Memory B cell (primary cell): ENCODE measurements around the gene CD52.
A peak's percentile ranks its signal among the peaks of the same experiment; 100 is the strongest.

Experiments used
- ATAC-seq: fragments of 150-1000 bp; cut with Tn5 transposase; 2 replicates; pipeline ENCODE4 v1.10.0; 2021; ENCODE audit warnings: low read depth, mild to moderate bottlenecking, moderate library complexity
- DNase-seq, 2 donors: peaks; one replicate each; pipeline ENCODE4 v3.0.0; 2022; ENCODE audit warnings: low spot score in 2 of 2
- H3K27ac Mint-ChIP-seq: one replicate; pipeline ENCODE4 v1.8.0; 2022; ENCODE audit warnings: mild to moderate bottlenecking, moderate library complexity, mixed read lengths
- H3K27me3 Mint-ChIP-seq: one replicate; pipeline ENCODE4 v1.8.0; 2022; ENCODE audit warnings: mixed read lengths
- H3K36me3 Mint-ChIP-seq: one replicate; pipeline ENCODE4 v1.8.0; 2022; ENCODE audit warnings: mild to moderate bottlenecking, mixed read lengths
- H3K4me1 Mint-ChIP-seq: one replicate; pipeline ENCODE4 v1.8.0; 2022; ENCODE audit warnings: mixed read lengths
- H3K4me3 Mint-ChIP-seq: one replicate; pipeline ENCODE4 v1.8.0; 2022; ENCODE audit warnings: mild to moderate bottlenecking, moderate library complexity, mixed read lengths
- H3K9me3 Mint-ChIP-seq: one replicate; pipeline ENCODE4 v1.8.0; 2022; ENCODE audit warnings: mixed read lengths

The CD52 gene, protein sequence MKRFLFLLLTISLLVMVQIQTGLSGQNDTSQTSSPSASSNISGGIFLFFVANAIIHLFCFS

GRCh38 chr1:26317612-26318337, at the start of gene CD52:
TSS of gene CD52 (plus strand) at chr1:26317958. CDS start at chr1:26318018, 60 bp downstream.
- peaks cover 57% of the 10 kb centered on the region for H3K4me1 Mint-ChIP-seq
- H3K27ac Mint-ChIP-seq = peak within 1 kb of the TSS; percentile 81

DNA sequence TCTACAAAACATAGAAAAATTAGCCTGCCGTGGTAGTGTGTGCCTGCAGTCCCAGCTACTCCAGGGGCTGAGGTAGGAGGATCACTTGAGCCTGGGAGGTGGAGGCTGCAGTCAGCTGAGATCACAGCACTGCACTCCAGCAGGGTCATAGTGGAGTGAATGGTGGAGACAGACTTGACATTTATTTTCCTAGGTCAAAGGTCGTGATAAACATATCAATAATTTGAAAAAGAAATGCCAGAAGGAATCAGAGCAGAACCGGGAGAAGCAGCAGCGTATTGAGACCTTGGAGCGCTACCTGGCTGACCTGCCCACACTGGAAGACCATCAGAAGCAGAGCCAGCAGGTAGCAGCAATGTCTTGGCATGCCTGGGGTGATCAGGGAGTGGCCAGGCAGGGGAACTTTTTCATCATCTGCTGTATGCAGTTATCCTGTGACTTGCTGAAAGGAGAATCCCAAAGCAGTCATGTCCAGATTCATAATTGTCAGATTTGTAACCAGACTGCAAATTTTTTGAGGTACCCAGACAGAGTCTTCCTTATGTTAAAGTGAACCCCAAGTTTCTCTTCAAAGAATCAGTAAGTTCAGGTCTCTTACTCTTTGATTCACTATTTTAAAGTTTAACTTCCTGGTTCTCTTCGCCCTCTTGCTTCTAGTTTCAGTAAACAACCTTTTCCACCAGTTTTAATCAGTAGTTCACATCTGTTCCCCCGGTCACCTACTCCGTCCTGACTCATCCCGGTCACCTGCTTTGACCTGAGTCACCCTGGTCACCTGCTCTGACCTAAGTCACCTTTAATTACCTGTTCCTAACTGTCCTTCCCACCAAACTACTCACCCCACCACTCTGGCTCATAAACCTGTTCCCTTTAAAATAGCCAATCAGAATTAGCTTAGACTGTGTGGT, 49.2 kb upstream of the CD52 start:
- H3K27ac Mint-ChIP-seq = no peak overlapping the region

More at GRCh38 chr1:26317612-26318337, at the start of gene CD52:
- peak within 1 kb of the TSS; percentile 96 for H3K4me3 Mint-ChIP-seq
- no peaks in the 10 kb centered on the region for H3K27me3 Mint-ChIP-seq
- ATAC-seq (peak; percentile 66), DNase-seq (peak; percentile 30 to 60)
- H3K36me3 Mint-ChIP-seq = peaks cover 25% of the 10 kb centered on the region
- H3K9me3 Mint-ChIP-seq = peaks cover 3% of the 10 kb centered on the region

GRCh38 chr1:26269198-26269550, 48.6 kb upstream of the CD52 start:
- H3K27me3 Mint-ChIP-seq = no peaks in the 10 kb centered on the region

More for the DNA sequence above, 49.2 kb upstream of the CD52 start:
- DNase-seq (no peak), ATAC-seq (no peak)
- peaks cover 37% of the 10 kb centered on the region for H3K36me3 Mint-ChIP-seq
- H3K9me3 Mint-ChIP-seq = peaks cover 6% of the 10 kb centered on the region
- no peak overlapping the region for H3K4me3 Mint-ChIP-seq
- no peaks in the 10 kb centered on the region for H3K27me3 Mint-ChIP-seq
- H3K4me1 Mint-ChIP-seq = no peaks in the 10 kb centered on the region

GRCh38 chr1:26274801-26275425, 42.8 kb upstream of the CD52 start:
- H3K27ac Mint-ChIP-seq = peak overlapping the region; percentile 2
- no peaks in the 10 kb centered on the region for H3K27me3 Mint-ChIP-seq
- H3K9me3 Mint-ChIP-seq = no peaks in the 10 kb centered on the region
- no peak for DNase-seq
- peaks cover 31% of the 10 kb centered on the region for H3K4me1 Mint-ChIP-seq
- ATAC-seq = no peak
- H3K4me3 Mint-ChIP-seq = no peak overlapping the region
- H3K36me3 Mint-ChIP-seq = peaks cover 16% of the 10 kb centered on the region

More at GRCh38 chr1:26269198-26269550, 48.6 kb upstream of the CD52 start:
- Mint-ChIP-seq H3K9me3 (peaks cover 6% of the 10 kb centered on the region), H3K4me1 (peaks cover under 1% of the 10 kb centered on the region), H3K27ac (no peak overlapping the region), H3K4me3 (no peak overlapping the region), H3K36me3 (peaks cover 32% of the 10 kb centered on the region)
- ATAC-seq = no peak
- no peak for DNase-seq

GRCh38 chr1:26275580-26276431, 42.0 kb upstream of the CD52 start:
- ATAC-seq (peak; percentile 61), DNase-seq (peak; percentile 78 to 83)
- H3K27me3 Mint-ChIP-seq = no peaks in the 10 kb centered on the region
- no peaks in the 10 kb centered on the region for H3K9me3 Mint-ChIP-seq
- peak overlapping the region; percentile 64 for H3K4me3 Mint-ChIP-seq
- H3K4me1 Mint-ChIP-seq = peaks cover 37% of the 10 kb centered on the region
- peaks cover 11% of the 10 kb centered on the region for H3K36me3 Mint-ChIP-seq
- peak overlapping the region; percentile 72 for H3K27ac Mint-ChIP-seq

- ATAC-seq = no peak
- Mint-ChIP-seq H3K4me3 (no peak overlapping the region), H3K36me3 (peaks cover 13% of the 10 kb centered on the region), H3K27ac (peak overlapping the region; percentile 81), H3K27me3 (no peaks in the 10 kb centered on the region), H3K4me1 (peaks cover 42% of the 10 kb centered on the region), H3K9me3 (no peaks in the 10 kb centered on the region)
- DNase-seq = no peak
These were observed 41.3 kb upstream of the CD52 start for GRCh38 chr1:26276432-26276838.

- Mint-ChIP-seq H3K4me1 (peaks cover 47% of the 10 kb centered on the region), H3K27me3 (no peaks in the 10 kb centered on the region), H3K4me3 (no peak overlapping the region), H3K36me3 (peaks cover 12% of the 10 kb centered on the region), H3K27ac (peak overlapping the region; percentile 81), H3K9me3 (no peaks in the 10 kb centered on the region)
- DNase-seq = no peak
- no peak for ATAC-seq
These were observed 40.5 kb upstream of the CD52 start for GRCh38 chr1:26277261-26277661.

GRCh38 chr1:26277719-26278118, 40.0 kb upstream of the CD52 start:
- H3K36me3 Mint-ChIP-seq = peaks cover 11% of the 10 kb centered on the region
- peaks cover 51% of the 10 kb centered on the region for H3K4me1 Mint-ChIP-seq
- DNase-seq (no peak), ATAC-seq (no peak)
- no peak overlapping the region for H3K4me3 Mint-ChIP-seq
- H3K9me3 Mint-ChIP-seq = no peaks in the 10 kb centered on the region
- no peaks in the 10 kb centered on the region for H3K27me3 Mint-ChIP-seq
- no peak overlapping the region for H3K27ac Mint-ChIP-seq

DNA sequence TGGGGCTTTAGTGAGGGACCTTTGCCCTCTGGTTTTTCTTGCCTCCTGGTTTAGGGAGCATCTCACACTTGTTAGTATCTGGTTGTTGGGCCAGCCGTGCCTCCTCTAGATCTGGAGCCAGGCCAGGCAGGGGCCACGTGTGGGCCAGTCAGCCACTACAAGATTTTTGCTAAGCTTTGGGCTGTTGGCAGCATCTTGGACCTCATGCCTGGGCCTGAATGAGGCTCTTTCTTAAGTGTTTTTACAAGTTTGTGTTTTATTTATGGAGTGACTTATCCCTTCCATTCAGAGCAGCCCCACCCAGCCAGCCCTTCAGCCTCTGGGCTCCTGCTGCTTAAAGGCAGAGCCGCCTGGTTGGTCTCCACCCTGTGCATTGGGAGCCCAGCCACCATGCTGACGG, 39.5 kb upstream of the CD52 start:
- DNase-seq (no peak), ATAC-seq (no peak)
- Mint-ChIP-seq H3K36me3 (peaks cover 10% of the 10 kb centered on the region), H3K9me3 (no peaks in the 10 kb centered on the region), H3K4me3 (no peak overlapping the region), H3K27me3 (no peaks in the 10 kb centered on the region), H3K27ac (peak overlapping the region; percentile 70), H3K4me1 (peaks cover 57% of the 10 kb centered on the region)

DNA sequence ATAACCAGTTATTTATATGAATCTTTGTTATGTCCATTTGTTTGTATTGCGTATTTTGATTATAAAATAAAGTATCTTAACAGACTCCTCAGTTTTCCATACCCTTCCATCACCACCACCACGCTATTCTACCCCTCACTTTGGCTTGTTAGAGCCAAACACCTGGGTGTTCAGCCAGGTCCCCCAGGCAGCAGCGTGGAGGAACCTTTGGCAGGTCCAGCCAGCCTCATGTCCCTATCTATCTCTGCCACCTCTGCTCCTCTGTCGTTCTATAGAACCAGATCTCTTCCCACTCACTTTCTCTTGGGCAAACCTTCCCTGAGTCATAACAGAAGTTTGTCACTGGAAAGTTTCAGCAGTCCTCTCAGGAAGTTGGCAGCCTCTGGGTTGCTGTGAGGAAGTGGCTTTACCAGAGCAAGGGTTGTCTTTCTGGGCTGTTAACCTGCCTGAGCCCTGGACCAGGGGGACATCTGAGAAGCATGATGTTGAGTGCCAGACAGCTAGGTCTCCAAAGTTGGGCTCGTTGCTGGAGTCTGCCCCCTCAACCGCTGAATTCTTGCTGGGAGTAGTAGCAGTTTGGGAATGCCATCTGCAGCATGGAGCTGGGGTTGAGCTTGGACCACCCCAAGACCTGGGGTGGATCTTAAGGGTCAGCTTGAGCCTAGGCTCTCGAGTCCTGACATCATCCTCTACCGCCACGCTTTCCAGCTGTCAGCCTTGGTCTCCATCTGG, 38.9 kb upstream of the CD52 start:
- DNase-seq (no peak), ATAC-seq (no peak)
- Mint-ChIP-seq H3K27ac (peak overlapping the region; percentile 70), H3K4me1 (peaks cover 62% of the 10 kb centered on the region), H3K4me3 (peak overlapping the region; percentile 93), H3K27me3 (no peaks in the 10 kb centered on the region), H3K36me3 (peaks cover 10% of the 10 kb centered on the region), H3K9me3 (no peaks in the 10 kb centered on the region)

- Mint-ChIP-seq H3K27ac (peak within 1 kb of the TSS; percentile 70), H3K36me3 (peaks cover 10% of the 10 kb centered on the region)
- peak; percentile 70 for ATAC-seq
These were observed 38.1 kb upstream of the CD52 start, which contains the start of gene SH3BGRL3 for GRCh38 chr1:26279456-26280332. TSS of gene SH3BGRL3 (plus strand) at chr1:26280086. CDS start at chr1:26280156, 70 bp downstream.

More at GRCh38 chr1:26279456-26280332, 38.1 kb upstream of the CD52 start, which contains the start of gene SH3BGRL3:
- Mint-ChIP-seq H3K9me3 (no peaks in the 10 kb centered on the region), H3K4me1 (peaks cover 63% of the 10 kb centered on the region), H3K4me3 (peak within 1 kb of the TSS; percentile 93), H3K27me3 (no peaks in the 10 kb centered on the region)
- DNase-seq = peak; percentile 61 to 66
